Erythroblast (primary cell): ENCODE measurements around the gene CHMP4B.

ENCODE experiments used
- GATA1 ChIP-seq: IDR thresholded peaks from 2 replicates; pipeline ENCODE4 v1.6.1; 2011; ENCODE audit warnings: low read depth, mild to moderate bottlenecking, control low read depth, low read length, moderate library complexity
- POLR2A ChIP-seq: IDR thresholded peaks from 2 replicates; pipeline ENCODE4 v1.6.1; 2011; ENCODE audit warnings: mild to moderate bottlenecking, low read length

DNA sequence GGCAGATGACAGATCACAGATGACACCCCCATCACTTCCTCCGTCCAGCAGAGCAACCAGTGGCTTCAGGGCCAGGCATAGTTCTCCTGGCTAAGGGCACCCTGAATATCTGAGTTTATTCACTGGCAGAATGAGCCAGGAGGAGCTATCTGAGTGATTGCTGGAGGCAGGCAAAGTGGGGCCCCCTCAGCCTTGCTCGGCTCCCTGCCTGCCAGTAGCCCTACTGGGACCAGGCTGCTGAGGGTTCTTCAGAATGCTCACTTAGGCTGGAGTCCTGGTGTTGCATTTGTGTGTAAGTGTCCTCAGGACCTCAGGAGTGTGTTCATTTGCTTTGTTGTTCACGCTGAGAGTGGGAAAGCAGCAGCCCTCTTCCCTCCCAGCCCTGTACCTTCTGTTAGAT lies 31.2 kb downstream of the CHMP4B start:
- TF ChIP-seq POLR2A: no peak
- no peak for TF ChIP-seq GATA1
